Thoracic aorta (tissue), 2 donors: ENCODE results near the gene PBX3. TPM values are rescaled to one million over a fixed set of nuclear protein-coding genes. Genes with fewer than 3 reads are reported as not detected.

Experiments
- ATAC-seq: fragments of 150-250 bp; one replicate; pipeline ENCODE4 v1.8.0; 2017; ENCODE audit warnings: low read depth; ENCODE audit not compliant: insufficient number of reproducible peaks, low FRiP score
- DNase-seq: peaks from one replicate; pipeline ENCODE4 v3.0.0-alpha.2; 2020; ENCODE audit warnings: low spot score
- H3K27ac ChIP-seq, 2 donors: fragments of 200-600 bp; sonication (generic); 1 replicate in 1 of 2; 2 replicates in 1 of 2; pipeline ENCODE4 v1.5.1; 2016; ENCODE audit warnings: mild to moderate bottlenecking in 2 of 2, moderate library complexity in 2 of 2
- H3K27me3 ChIP-seq: fragments of 200-600 bp; sonication (generic); replicated peaks from 2 replicates; pipeline ENCODE4 v1.6.0; 2016; ENCODE audit warnings: mild to moderate bottlenecking; ENCODE audit not compliant: insufficient read depth
- H3K36me3 ChIP-seq: fragments of 200-600 bp; sonication (generic); one replicate; pipeline ENCODE4 v1.5.1; 2016
- H3K4me1 ChIP-seq, 2 donors: fragments of 200-600 bp; sonication (generic); 1 replicate in 1 of 2; 2 replicates in 1 of 2; pipeline versions ENCODE4 v1.5.1 to v1.6.0; 2016; ENCODE audit warnings: low read depth in 2 of 2, mild to moderate bottlenecking in 1 of 2; ENCODE audit not compliant: control insufficient read depth in 1 of 2
- H3K4me3 ChIP-seq: fragments of 200-600 bp; sonication (generic); 2 replicates; pipeline ENCODE4 v1.5.1; 2016; ENCODE audit warnings: mild to moderate bottlenecking
- H3K9me3 ChIP-seq: fragments of 200-600 bp; sonication (generic); 2 replicates; pipeline ENCODE4 v1.5.1; 2016
- total RNA-seq, 2 donors: library from RNA; depleted of rRNA; stranded (reverse); fragments of >200 nt; gene quantifications; one replicate each; pipeline versions ENCODE4 v1.1.0 to v1.2.3, GENCODE V29; 2016
- TF ChIP-seq, protein P1 (sequence below): fragments of 200-600 bp; sonication (generic); IDR thresholded peaks from one replicate; pipeline ENCODE4 v1.5.1; 2019; ENCODE audit warnings: antibody characterized with exemption

The PBX3 gene
- total RNA-seq, 2 donors from 2014 or later: 23.9 to 34.8 TPM

GRCh38 chr9:125826850-125827249 is 79.7 kb downstream of the PBX3 start:
- Histone ChIP-seq H3K4me1 (no peaks in the 10 kb centered on the region), H3K4me3 (no peak overlapping the region), H3K27ac (no peak overlapping the region), H3K36me3 (no peaks in the 10 kb centered on the region), H3K9me3 (no peaks in the 10 kb centered on the region), H3K27me3 (no peaks in the 10 kb centered on the region)
- TF ChIP-seq, protein P1, sequence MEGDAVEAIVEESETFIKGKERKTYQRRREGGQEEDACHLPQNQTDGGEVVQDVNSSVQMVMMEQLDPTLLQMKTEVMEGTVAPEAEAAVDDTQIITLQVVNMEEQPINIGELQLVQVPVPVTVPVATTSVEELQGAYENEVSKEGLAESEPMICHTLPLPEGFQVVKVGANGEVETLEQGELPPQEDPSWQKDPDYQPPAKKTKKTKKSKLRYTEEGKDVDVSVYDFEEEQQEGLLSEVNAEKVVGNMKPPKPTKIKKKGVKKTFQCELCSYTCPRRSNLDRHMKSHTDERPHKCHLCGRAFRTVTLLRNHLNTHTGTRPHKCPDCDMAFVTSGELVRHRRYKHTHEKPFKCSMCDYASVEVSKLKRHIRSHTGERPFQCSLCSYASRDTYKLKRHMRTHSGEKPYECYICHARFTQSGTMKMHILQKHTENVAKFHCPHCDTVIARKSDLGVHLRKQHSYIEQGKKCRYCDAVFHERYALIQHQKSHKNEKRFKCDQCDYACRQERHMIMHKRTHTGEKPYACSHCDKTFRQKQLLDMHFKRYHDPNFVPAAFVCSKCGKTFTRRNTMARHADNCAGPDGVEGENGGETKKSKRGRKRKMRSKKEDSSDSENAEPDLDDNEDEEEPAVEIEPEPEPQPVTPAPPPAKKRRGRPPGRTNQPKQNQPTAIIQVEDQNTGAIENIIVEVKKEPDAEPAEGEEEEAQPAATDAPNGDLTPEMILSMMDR: no peak
- DNase-seq: no peak
- no peak for ATAC-seq

GRCh38 chr9:125829743-125830142 is 82.6 kb downstream of the PBX3 start:
- TF ChIP-seq, protein P1: no peak
- no peak overlapping the region for H3K27ac ChIP-seq
- DNase-seq (no peak), ATAC-seq (no peak)
- no peaks in the 10 kb centered on the region for H3K36me3 ChIP-seq
- H3K4me1 ChIP-seq: no peaks in the 10 kb centered on the region
- no peaks in the 10 kb centered on the region for H3K9me3 ChIP-seq
- no peaks in the 10 kb centered on the region for H3K27me3 ChIP-seq
- H3K4me3 ChIP-seq: peak overlapping the region; percentile 68

GRCh38 chr9:125831054-125831453 is 83.9 kb downstream of the PBX3 start:
- Histone ChIP-seq H3K4me3 (no peak overlapping the region), H3K36me3 (no peaks in the 10 kb centered on the region), H3K27me3 (no peaks in the 10 kb centered on the region), H3K27ac (no peak overlapping the region), H3K4me1 (no peaks in the 10 kb centered on the region), H3K9me3 (no peaks in the 10 kb centered on the region)
- no peak for DNase-seq
- TF ChIP-seq, protein P1: no peak
- ATAC-seq: no peak

- no peak for ATAC-seq
- no peak overlapping the region for H3K27ac ChIP-seq
- TF ChIP-seq, protein P1: no peak
- no peak overlapping the region for H3K4me3 ChIP-seq
- H3K27me3 ChIP-seq: no peaks in the 10 kb centered on the region
- no peaks in the 10 kb centered on the region for H3K4me1 ChIP-seq
- DNase-seq: no peak
- no peaks in the 10 kb centered on the region for H3K36me3 ChIP-seq
- no peaks in the 10 kb centered on the region for H3K9me3 ChIP-seq
Observed at GRCh38 chr9:125831616-125832015, 84.4 kb downstream of the PBX3 start.

DNA sequence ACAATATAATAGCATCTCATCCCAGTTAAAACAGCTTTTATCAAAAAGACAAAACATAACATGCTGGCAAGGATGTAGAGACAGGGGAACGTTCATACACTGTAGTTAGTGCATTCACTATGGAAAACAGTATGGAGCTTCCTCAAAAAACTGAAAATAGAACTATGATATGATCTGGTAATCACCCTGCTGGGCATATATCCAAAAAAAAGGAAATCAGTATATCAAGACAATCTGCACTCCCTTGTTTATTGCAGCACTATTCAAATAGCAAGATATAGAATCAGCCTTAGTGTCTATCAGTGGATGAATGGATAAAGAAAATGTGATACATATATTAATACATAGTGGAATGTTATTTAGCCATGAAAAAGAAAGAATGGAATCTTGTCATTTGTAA is 88.5 kb downstream of the PBX3 start:
- Histone ChIP-seq H3K36me3 (no peaks in the 10 kb centered on the region), H3K27ac (no peak overlapping the region), H3K4me1 (peaks cover 0 to 3% of the 10 kb centered on the region in 2 donors), H3K4me3 (no peak overlapping the region), H3K27me3 (no peaks in the 10 kb centered on the region), H3K9me3 (no peaks in the 10 kb centered on the region)
- ATAC-seq (no peak), DNase-seq (no peak)
- TF ChIP-seq, protein P1: no peak
